A549 (cell line): ENCODE results near the gene DNAJB12. TPM values are rescaled to one million over a fixed set of nuclear protein-coding genes. Genes with fewer than 3 reads are reported as not detected.

Experiments used
- ATAC-seq, 2 experiments: fragments of 200-7000 bp in 1 of 2; fragments of >200 bp in 1 of 2; cut with Nextera tagmentation in 1 of 2; cut with Tn5 transposase in 1 of 2; 3 replicates each; pipeline versions ENCODE4 v1.8.0 to v1.9.1; 2018 to 2020; ENCODE audit warnings: mild to moderate bottlenecking in 1 of 2, moderate library complexity in 1 of 2
- CTCF ChIA-PET: fragments of 300-600 bp; sonication (Branson Sonifier 250); formaldehyde crosslinking; extraction: SDS; loops from one replicate; lab custom pipeline; 2021; ENCODE audit warnings: antibody characterized with exemption, inconsistent platforms; lab: Yijun Ruan, JAX
- POLR2A ChIA-PET: fragments of 350-600 bp; formaldehyde crosslinking; extraction: SDS; loops from one replicate; lab custom pipeline; 2021; ENCODE audit warnings: antibody characterized with exemption, inconsistent platforms; lab: Yijun Ruan, JAX
- DNase-seq, 2 experiments: peaks; one replicate each; pipeline versions ENCODE4 v3.0.0 to v3.0.0-alpha.2; 2011 to 2016; ENCODE audit warnings: low read depth in 1 of 2, low spot score in 1 of 2
- FAIRE-seq: peaks from 2 replicates; lab custom pipeline; 2011; peaks lifted over from hg19 to GRCh38; lab: Jason Lieb, UNC
- H3K27ac ChIP-seq, 2 experiments: fragments of >200 bp; sonication (Bioruptor Twin); formaldehyde crosslinking; 3 replicates each; pipeline ENCODE4 v1.5.1; 2016 to 2017
- H3K4me1 ChIP-seq: fragments of >200 bp; sonication (Bioruptor Twin); formaldehyde crosslinking; 3 replicates; pipeline ENCODE4 v1.6.1; 2016
- H3K4me2 ChIP-seq: fragments of >200 bp; sonication (Bioruptor Twin); formaldehyde crosslinking; 3 replicates; pipeline ENCODE4 v1.6.1; 2016
- H3K4me3 ChIP-seq: fragments of >200 bp; sonication (Bioruptor Twin); formaldehyde crosslinking; 3 replicates; pipeline ENCODE4 v1.5.1; 2016
- H3K9me3 ChIP-seq: fragments of >200 bp; sonication (Bioruptor Twin); formaldehyde crosslinking; 3 replicates; pipeline ENCODE4 v1.6.1; 2016
- BHLHE40 ChIP-seq: IDR thresholded peaks from 2 replicates; pipeline ENCODE4 v1.6.1; 2012; ENCODE audit warnings: low read depth, low read length, inconsistent platforms
- CBX2 ChIP-seq: fragments of 200-600 bp; sonication (generic); IDR thresholded peaks from 2 replicates; pipeline ENCODE4 v1.6.1; 2016; ENCODE audit warnings: low read depth, mild to moderate bottlenecking, borderline replicate concordance
- CTCF ChIP-seq: fragments of >200 bp; sonication (Bioruptor Twin); formaldehyde crosslinking; IDR thresholded peaks from 3 replicates; pipeline ENCODE4 v1.5.1; 2016
- EP300 ChIP-seq, 2 experiments: fragments of >200 bp; sonication (Bioruptor Twin); formaldehyde crosslinking; IDR thresholded peaks; 2 replicates in 1 of 2; 3 replicates in 1 of 2; pipeline ENCODE4 v1.6.1; 2016 to 2017
- GATA3 ChIP-seq: IDR thresholded peaks from 2 replicates; pipeline ENCODE4 v1.6.1; 2012; ENCODE audit warnings: borderline replicate concordance
- HOXB5 ChIP-seq: fragments of 250-450 bp; sonication (Bioruptor Pico); IDR thresholded peaks from 2 replicates; pipeline ENCODE4 v1.5.0; 2020; ENCODE audit warnings: mild to moderate bottlenecking, moderate library complexity
- JUN ChIP-seq, 2 experiments: fragments of >200 bp; sonication (Bioruptor Twin); formaldehyde crosslinking; IDR thresholded peaks; 2 replicates in 1 of 2; 3 replicates in 1 of 2; pipeline ENCODE4 v1.6.1; 2016 to 2017
- JUNB ChIP-seq: fragments of >200 bp; sonication (Bioruptor Twin); formaldehyde crosslinking; IDR thresholded peaks from 2 replicates; pipeline ENCODE4 v1.6.1; 2016
- MAX ChIP-seq: IDR thresholded peaks from 2 replicates; pipeline ENCODE4 v1.6.1; 2012
- PBX3 ChIP-seq: IDR thresholded peaks from 2 replicates; pipeline ENCODE4 v1.6.1; 2012
- POLR2A ChIP-seq: IDR thresholded peaks from 2 replicates; pipeline ENCODE4 v1.6.1; 2012; ENCODE audit warnings: mild to moderate bottlenecking, low read length
- POLR2AphosphoS2 ChIP-seq: conservative IDR thresholded peaks from 2 replicates; pipeline ENCODE4 v1.6.1; 2012; ENCODE audit warnings: low read length, improper control_type of control experiment, inconsistent platforms
- RAD21 ChIP-seq, 2 experiments: fragments of >200 bp in 1 of 2; sonication (Bioruptor Twin) in 1 of 2; formaldehyde crosslinking in 1 of 2; IDR thresholded peaks in 1 of 2; conservative IDR thresholded peaks in 1 of 2; 2 replicates in 1 of 2; 3 replicates in 1 of 2; pipeline ENCODE4 v1.6.1; 2012 to 2018; ENCODE audit warnings: inconsistent platforms in 1 of 2
- RARB ChIP-seq: fragments of 250-450 bp; sonication (Bioruptor Pico); IDR thresholded peaks from 2 replicates; pipeline ENCODE4 v1.8.0; 2021; ENCODE audit warnings: mild to moderate bottlenecking, moderate library complexity
- RCOR1 ChIP-seq: fragments of 150-350 bp; IDR thresholded peaks from 2 replicates; pipeline ENCODE4 v1.6.1; 2014; ENCODE audit warnings: antibody characterized with exemption, low read length, low read depth
- SMC3 ChIP-seq: fragments of >200 bp; sonication (Bioruptor Twin); formaldehyde crosslinking; IDR thresholded peaks from 3 replicates; pipeline ENCODE4 v1.6.1; 2018; ENCODE audit warnings: inconsistent platforms
- TFCP2L1 ChIP-seq: fragments of 250-450 bp; sonication (Bioruptor Pico); IDR thresholded peaks from 2 replicates; pipeline ENCODE4 v1.5.0; 2021; ENCODE audit warnings: mild to moderate bottlenecking
- TP53 ChIP-seq: fragments of 250-450 bp; sonication (Bioruptor Pico); IDR thresholded peaks from 2 replicates; pipeline ENCODE4 v1.5.0; 2021; ENCODE audit warnings: mild to moderate bottlenecking, moderate library complexity
- ZNF302 ChIP-seq: fragments of 250-450 bp; sonication (Bioruptor Pico); IDR thresholded peaks from 2 replicates; pipeline ENCODE4 v1.9.0; 2021; ENCODE audit warnings: inconsistent platforms, mild to moderate bottlenecking, moderate library complexity
- WGBS: methylation state at CpG from one replicate; pipeline ENCODE4 v1.1.6; 2017; ENCODE audit errors: missing lambda C conversion rate; 5-methylcytosine and 5-hydroxymethylcytosine counted together
- polyA plus RNA-seq, 4 experiments: library from polyadenylated mRNA; depleted of rRNA in 3 of 4; stranded (reverse); fragments of >200 nt; fragmentation: RNase III in 1 of 4; extraction: RNeasy Plus Mini Kit Qiagen cat#74134 plus additional on column Dnase treatment in 1 of 4; gene quantifications; 2 replicates in 3 of 4; 3 replicates in 1 of 4; pipeline ENCODE4 v1.2.3, GENCODE V29; 2011 to 2017

Gene DNAJB12
- polyA plus RNA-seq, 2 of the 4 experiments (the other 2 are of a cell fraction): 21.5 to 26.7 TPM

- 83% methylated on average over 7 of the region's 7 CpGs for WGBS
- ChIA-PET CTCF (interaction anchor here (0.7 to 7.6 kb wide), 44 partner anchors 9 to 777 kb away, joined by 3 to 89 read pairs (median 4); partner anchors contain the start of gene DNAJB12), POLR2A (interaction anchor here (2.0 kb wide), 1 partner anchor 327 kb away, joined by 11 read pairs; the partner anchor contains the start of gene MCU)
- Histone ChIP-seq H3K4me1 (peaks cover 18% of the 10 kb centered on the region), H3K9me3 (no peaks in the 10 kb centered on the region), H3K4me2 (peak overlapping the region; percentile 69; the same call in 1 of the 3 replicates), H3K27ac (peak overlapping the region; percentile 63 to 91; a peak in 5 of 6 replicates), H3K4me3 (no peak overlapping the region)
- FAIRE-seq (no peak), DNase-seq (no peak), ATAC-seq (no peak)
- no peak for TF ChIP-seq SMC3
- TF ChIP-seq TFCP2L1 (CRISPR knock-in tag): no peak
- TF ChIP-seq GATA3: no peak
- no peak for TF ChIP-seq CBX2
- TF ChIP-seq RARB (CRISPR knock-in tag): no peak
- TF ChIP-seq PBX3: no peak
- TF ChIP-seq RCOR1: no peak
Observed at GRCh38 chr10:72365106-72365895, 10.6 kb upstream of the DNAJB12 start.

- ChIA-PET CTCF (interaction anchor here (0.7 to 7.6 kb wide), 59 partner anchors 10 to 795 kb away, joined by 3 to 89 read pairs (median 4); partner anchors contain the start of gene DNAJB12), POLR2A (interaction anchor here (0.7 to 2.0 kb wide), 3 partner anchors 328 to 732 kb away, joined by 3 to 11 read pairs (median 3); partner anchors contain the start of gene MCU)
- TF ChIP-seq JUNB (no peak), HOXB5 (no peak; the same call in 1 of the 2 replicates), BHLHE40 (no peak), RCOR1 (no peak), CTCF (peak; percentile 94), SMC3 (peak; percentile 97), RAD21 (conservative IDR thresholded peaks at IDR 0.05 in 1 of 2, IDR thresholded peaks at IDR 0.05 in 1 of 2) (peak; percentile 97 to 98), POLR2A (peak; percentile 31; the same call in 1 of the 2 replicates), EP300 (IDR thresholded peaks at IDR 0.05) (0 out of 5 replicates have a peak, but pooled peaks of 1 of the 2 experiments have one; percentile 1), TP53 (CRISPR knock-in tag) (no peak), JUN (IDR thresholded peaks at IDR 0.05) (peak in 1 of 2 experiments; percentile 32; a peak in 1 of 5 replicates), MAX (peak; percentile 35), ZNF302 (CRISPR knock-in tag) (no peak), POLR2AphosphoS2 (no peak)
- peak; percentile 84 to 93 for DNase-seq
- peaks cover 18% of the 10 kb centered on the region for H3K4me1 ChIP-seq
- ATAC-seq: peak; percentile 95 to 96
- FAIRE-seq: peak; percentile 36
- H3K4me2 ChIP-seq: peak overlapping the region; percentile 69
- H3K4me3 ChIP-seq: peak overlapping the region; percentile 11; the same call in 1 of the 3 replicates
- H3K9me3 ChIP-seq: no peaks in the 10 kb centered on the region
- H3K27ac ChIP-seq: peak overlapping the region; percentile 63 to 91
- 6% methylated on average over 12 of the region's 12 CpGs for WGBS
Observed at GRCh38 chr10:72364239-72364777, 9.6 kb upstream of the DNAJB12 start.
